MCF 10A (cell line): ENCODE data around the gene SP100. TPM values are rescaled to one million over a fixed set of nuclear protein-coding genes. Genes with fewer than 3 reads are reported as not detected.
"Not testable (repeated sequence)": the region's sequence is repeated elsewhere in the genome, so short reads cannot be mapped to it uniquely, and the experiment has no call there.

Experiments
- BruUV-seq: library from RNA; stranded (reverse); fragments of 400-500 nt; replicated peaks from 2 replicates; lab custom pipeline; 2021; lab: Mats Ljungman, UMichigan
- CTCF ChIA-PET: fragments of 300-600 bp; sonication (Branson Sonifier 250); formaldehyde crosslinking; extraction: SDS; loops from one replicate; lab custom pipeline; 2021; ENCODE audit warnings: antibody characterized with exemption, inconsistent platforms; lab: Yijun Ruan, JAX
- POLR2A ChIA-PET: fragments of 300-600, 350-650 bp; sonication (Branson Sonifier 250); formaldehyde crosslinking; extraction: SDS; loops from one replicate; lab custom pipeline; 2020; ENCODE audit warnings: antibody characterized with exemption, inconsistent platforms; lab: Yijun Ruan, JAX
- DNase-seq: peaks from one replicate; pipeline ENCODE4 v3.0.0-alpha.2; 2018; ENCODE audit not compliant: unreplicated experiment
- H3K27ac Mint-ChIP-seq: one replicate; pipeline ENCODE4 v1.8.0; 2022; ENCODE audit warnings: mild to moderate bottlenecking, low read depth, mixed read lengths; ENCODE audit not compliant: unreplicated experiment
- H3K27me3 Mint-ChIP-seq: one replicate; pipeline ENCODE4 v1.8.0; 2022; ENCODE audit warnings: mixed read lengths; ENCODE audit not compliant: insufficient read depth, unreplicated experiment
- H3K36me3 Mint-ChIP-seq: one replicate; pipeline ENCODE4 v1.8.0; 2022; ENCODE audit warnings: mild to moderate bottlenecking, moderate library complexity, mixed read lengths; ENCODE audit not compliant: insufficient read depth, unreplicated experiment
- H3K4me1 Mint-ChIP-seq: one replicate; pipeline ENCODE4 v1.8.0; 2022; ENCODE audit warnings: mixed read lengths; ENCODE audit not compliant: insufficient read depth, unreplicated experiment
- H3K4me3 Mint-ChIP-seq: one replicate; pipeline ENCODE4 v1.8.0; 2022; ENCODE audit warnings: mild to moderate bottlenecking, moderate library complexity, mixed read lengths; ENCODE audit not compliant: unreplicated experiment
- H3K9me3 Mint-ChIP-seq: one replicate; pipeline ENCODE4 v1.8.0; 2022; ENCODE audit warnings: mixed read lengths; ENCODE audit not compliant: unreplicated experiment
- intact Hi-C: fragments of 100-400 bp; cut with micrococcal nuclease; formaldehyde crosslinking; loops from 2 replicates; pipeline ENCODE4 v1.14.1; 2022
- total RNA-seq: library from RNA; stranded (reverse); gene quantifications from 2 replicates; pipeline ENCODE4 v1.2.3, GENCODE V29; 2022
- TF ChIP-seq, protein P1 (sequence below): fragments of 200-600 bp; IDR thresholded peaks from one replicate; pipeline ENCODE4 v1.8.0; 2022; ENCODE audit warnings: antibody characterized with exemption, mild to moderate bottlenecking; ENCODE audit not compliant: unreplicated experiment

Gene SP100
- total RNA-seq, 1 experiment from 2014 or later: 54.5 TPM

DNA sequence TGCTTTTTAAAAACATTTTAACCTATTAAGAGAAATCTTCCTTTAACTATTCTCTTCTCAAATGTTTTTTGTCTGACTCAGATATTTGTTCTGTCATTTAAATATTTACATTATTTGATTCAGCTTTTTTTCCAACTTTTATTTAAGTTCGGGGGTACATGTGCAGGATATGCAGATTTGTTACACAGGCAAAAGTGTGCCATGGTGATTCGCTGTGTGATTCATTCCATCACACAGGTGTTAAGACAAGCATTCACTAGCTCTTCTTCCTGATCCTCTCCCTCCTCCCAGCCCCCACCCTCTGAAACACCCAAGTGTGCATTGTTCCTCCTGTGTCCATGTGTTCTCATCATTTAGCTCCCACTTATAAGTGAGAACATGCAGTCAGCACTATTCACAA lies 19.4 kb downstream of the SP100 start:
- Mint-ChIP-seq H3K4me1 (peaks cover 20% of the 10 kb centered on the region), H3K27ac (no peak overlapping the region), H3K27me3 (no peaks in the 10 kb centered on the region), H3K36me3 (peaks cover 12% of the 10 kb centered on the region), H3K9me3 (no peaks in the 10 kb centered on the region), H3K4me3 (no peak overlapping the region)
- intact Hi-C loops: no loop called here
- TF ChIP-seq, protein P1, sequence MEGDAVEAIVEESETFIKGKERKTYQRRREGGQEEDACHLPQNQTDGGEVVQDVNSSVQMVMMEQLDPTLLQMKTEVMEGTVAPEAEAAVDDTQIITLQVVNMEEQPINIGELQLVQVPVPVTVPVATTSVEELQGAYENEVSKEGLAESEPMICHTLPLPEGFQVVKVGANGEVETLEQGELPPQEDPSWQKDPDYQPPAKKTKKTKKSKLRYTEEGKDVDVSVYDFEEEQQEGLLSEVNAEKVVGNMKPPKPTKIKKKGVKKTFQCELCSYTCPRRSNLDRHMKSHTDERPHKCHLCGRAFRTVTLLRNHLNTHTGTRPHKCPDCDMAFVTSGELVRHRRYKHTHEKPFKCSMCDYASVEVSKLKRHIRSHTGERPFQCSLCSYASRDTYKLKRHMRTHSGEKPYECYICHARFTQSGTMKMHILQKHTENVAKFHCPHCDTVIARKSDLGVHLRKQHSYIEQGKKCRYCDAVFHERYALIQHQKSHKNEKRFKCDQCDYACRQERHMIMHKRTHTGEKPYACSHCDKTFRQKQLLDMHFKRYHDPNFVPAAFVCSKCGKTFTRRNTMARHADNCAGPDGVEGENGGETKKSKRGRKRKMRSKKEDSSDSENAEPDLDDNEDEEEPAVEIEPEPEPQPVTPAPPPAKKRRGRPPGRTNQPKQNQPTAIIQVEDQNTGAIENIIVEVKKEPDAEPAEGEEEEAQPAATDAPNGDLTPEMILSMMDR: no peak
- BruUV-seq: no TSS peak
- no peak for DNase-seq
- ChIA-PET CTCF (no interaction called here), POLR2A (interaction anchor here (0.6 to 0.9 kb wide), 3 partner anchors 13 to 17 kb away, joined by 3 to 4 read pairs (median 3); no protein-coding TSS in a partner anchor)

DNA sequence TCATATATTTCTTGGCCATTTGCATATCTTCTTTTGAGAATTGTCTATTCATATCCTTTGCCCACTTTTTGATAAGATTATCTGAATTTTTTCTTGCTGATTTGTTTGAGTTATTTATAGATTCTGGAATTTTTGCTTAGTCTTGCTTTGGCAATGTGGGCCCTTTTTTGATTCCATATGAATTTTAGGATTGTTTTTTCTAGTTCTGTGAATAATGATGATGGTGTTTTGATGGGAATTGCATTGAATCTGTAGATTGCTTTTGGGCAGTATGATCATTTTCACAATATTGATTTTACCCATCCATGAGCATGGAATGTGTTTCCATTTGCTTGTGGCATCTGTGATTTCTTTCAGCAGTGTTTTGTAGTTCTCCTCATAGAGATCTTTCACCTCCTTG lies 23.1 kb downstream of the SP100 start:
- POLR2A ChIA-PET, H3K27ac Mint-ChIP-seq, DNase-seq, H3K4me3 Mint-ChIP-seq, CTCF ChIA-PET, intact Hi-C loops, H3K9me3 Mint-ChIP-seq, H3K27me3 Mint-ChIP-seq, BruUV-seq: not testable (repeated sequence)
- peaks cover 30% of the 10 kb centered on the region for H3K4me1 Mint-ChIP-seq
- H3K36me3 Mint-ChIP-seq: peaks cover 26% of the 10 kb centered on the region

DNA sequence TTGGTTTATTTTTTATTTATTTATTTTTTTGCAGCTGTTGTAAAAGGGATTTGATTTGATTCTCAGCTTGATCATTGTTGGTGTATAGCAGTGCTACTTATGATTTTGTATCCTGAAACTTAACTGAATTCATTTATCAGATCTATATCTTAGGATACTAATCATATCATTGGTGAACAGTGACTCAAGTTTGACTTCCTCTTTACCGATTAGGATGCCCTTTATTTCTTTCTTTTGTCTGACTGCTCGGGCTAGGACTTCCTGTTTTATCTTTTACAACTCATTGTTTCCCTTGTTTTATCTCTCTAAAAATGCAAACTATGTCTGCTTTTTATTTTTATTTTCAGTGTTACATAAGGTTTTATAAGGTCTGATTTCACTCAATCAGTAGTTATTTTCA lies 23.6 kb downstream of the SP100 start:
- DNase-seq: no peak
- ChIA-PET POLR2A (no interaction called here), CTCF (no interaction called here)
- Mint-ChIP-seq H3K4me3 (no peak overlapping the region), H3K27me3 (no peaks in the 10 kb centered on the region), H3K36me3 (peaks cover 31% of the 10 kb centered on the region), H3K27ac (no peak overlapping the region), H3K4me1 (peaks cover 25% of the 10 kb centered on the region), H3K9me3 (no peaks in the 10 kb centered on the region)
- intact Hi-C loops: no loop called here
- TF ChIP-seq, protein P1: no peak
- BruUV-seq: no TSS peak

DNA sequence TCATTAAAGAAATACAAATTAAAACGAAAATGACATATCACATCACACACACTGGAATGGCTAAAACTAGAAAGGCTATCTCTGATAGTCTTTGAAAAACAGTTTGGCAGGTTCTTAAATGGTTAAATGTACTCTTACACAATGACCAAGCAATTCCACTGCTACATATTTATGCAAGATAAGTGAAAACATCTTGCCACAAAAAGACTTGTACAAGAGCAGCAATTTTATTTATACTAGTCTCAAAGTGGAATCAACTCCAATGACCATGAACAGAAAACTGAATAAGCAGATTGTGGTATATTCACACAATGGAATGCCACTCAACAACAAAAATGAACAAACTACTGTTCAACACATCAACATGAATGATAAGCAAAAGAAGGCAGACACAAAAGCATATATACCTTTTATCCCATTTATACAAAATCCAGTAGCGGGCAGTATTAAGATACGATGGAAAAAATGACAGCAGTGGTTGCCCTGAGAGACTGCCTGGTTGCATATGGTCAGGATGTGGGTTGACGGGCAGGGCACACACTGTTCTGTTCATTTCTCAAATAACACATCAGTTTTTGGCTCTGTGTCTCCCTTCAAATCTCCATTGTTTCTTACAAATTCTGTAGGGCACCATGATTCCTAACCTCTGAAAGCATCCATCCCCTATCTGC lies 25.4 kb downstream of the SP100 start:
- Mint-ChIP-seq H3K9me3 (no peaks in the 10 kb centered on the region), H3K36me3 (peaks cover 29% of the 10 kb centered on the region), H3K4me3 (no peak overlapping the region), H3K27ac (no peak overlapping the region), H3K4me1 (peaks cover 20% of the 10 kb centered on the region), H3K27me3 (no peaks in the 10 kb centered on the region)
- POLR2A ChIA-PET: interaction anchor here (0.7 kb wide), 1 partner anchor 959 kb away, joined by 3 read pairs; no protein-coding TSS in a partner anchor
- DNase-seq: no peak
- no TSS peak for BruUV-seq
- CTCF ChIA-PET: interaction anchor here (0.7 kb wide), 1 partner anchor 143 kb away, joined by 3 read pairs; no protein-coding TSS in a partner anchor
- intact Hi-C loops: no loop called here
- TF ChIP-seq, protein P1: no peak
